Measurements from ENCODE around the gene PKD1L1.

PKD1L1 gene

GRCh38 chr7:47888371-47889265, 59.6 kb downstream of the PKD1L1 start:
- Histone ChIP-seq H3K36me3 (no peaks in the 10 kb centered on the region), H3K27me3 (no peaks in the 10 kb centered on the region), H3K4me3 (ENCODE audit: low read depth in 1 of 2, low read length in 1 of 2) (no peak overlapping the region), H3K9me3 (no peaks in the 10 kb centered on the region), H3K27ac (no peak overlapping the region), H3K4me1 (ENCODE audit: control insufficient read depth in 1 of 2, insufficient read depth in 1 of 2, low read depth in 1 of 2, low read length in 1 of 2) (no peaks in the 10 kb centered on the region)
- TF ChIP-seq, protein P1, sequence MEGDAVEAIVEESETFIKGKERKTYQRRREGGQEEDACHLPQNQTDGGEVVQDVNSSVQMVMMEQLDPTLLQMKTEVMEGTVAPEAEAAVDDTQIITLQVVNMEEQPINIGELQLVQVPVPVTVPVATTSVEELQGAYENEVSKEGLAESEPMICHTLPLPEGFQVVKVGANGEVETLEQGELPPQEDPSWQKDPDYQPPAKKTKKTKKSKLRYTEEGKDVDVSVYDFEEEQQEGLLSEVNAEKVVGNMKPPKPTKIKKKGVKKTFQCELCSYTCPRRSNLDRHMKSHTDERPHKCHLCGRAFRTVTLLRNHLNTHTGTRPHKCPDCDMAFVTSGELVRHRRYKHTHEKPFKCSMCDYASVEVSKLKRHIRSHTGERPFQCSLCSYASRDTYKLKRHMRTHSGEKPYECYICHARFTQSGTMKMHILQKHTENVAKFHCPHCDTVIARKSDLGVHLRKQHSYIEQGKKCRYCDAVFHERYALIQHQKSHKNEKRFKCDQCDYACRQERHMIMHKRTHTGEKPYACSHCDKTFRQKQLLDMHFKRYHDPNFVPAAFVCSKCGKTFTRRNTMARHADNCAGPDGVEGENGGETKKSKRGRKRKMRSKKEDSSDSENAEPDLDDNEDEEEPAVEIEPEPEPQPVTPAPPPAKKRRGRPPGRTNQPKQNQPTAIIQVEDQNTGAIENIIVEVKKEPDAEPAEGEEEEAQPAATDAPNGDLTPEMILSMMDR (IDR thresholded peaks at IDR 0.05): no peak

GRCh38 chr7:47887016-47887640, 61.1 kb downstream of the PKD1L1 start:
- H3K4me1 ChIP-seq (ENCODE audit: control insufficient read depth in 1 of 2, insufficient read depth in 1 of 2, low read depth in 1 of 2, low read length in 1 of 2): no peaks in the 10 kb centered on the region
- H3K9me3 ChIP-seq: no peaks in the 10 kb centered on the region
- H3K27ac ChIP-seq: no peak overlapping the region
- no peaks in the 10 kb centered on the region for H3K36me3 ChIP-seq
- no peaks in the 10 kb centered on the region for H3K27me3 ChIP-seq
- no peak overlapping the region for H3K4me3 ChIP-seq (ENCODE audit: low read depth in 1 of 2, low read length in 1 of 2)
- TF ChIP-seq, protein P1 (IDR thresholded peaks at IDR 0.05): no peak

DNA sequence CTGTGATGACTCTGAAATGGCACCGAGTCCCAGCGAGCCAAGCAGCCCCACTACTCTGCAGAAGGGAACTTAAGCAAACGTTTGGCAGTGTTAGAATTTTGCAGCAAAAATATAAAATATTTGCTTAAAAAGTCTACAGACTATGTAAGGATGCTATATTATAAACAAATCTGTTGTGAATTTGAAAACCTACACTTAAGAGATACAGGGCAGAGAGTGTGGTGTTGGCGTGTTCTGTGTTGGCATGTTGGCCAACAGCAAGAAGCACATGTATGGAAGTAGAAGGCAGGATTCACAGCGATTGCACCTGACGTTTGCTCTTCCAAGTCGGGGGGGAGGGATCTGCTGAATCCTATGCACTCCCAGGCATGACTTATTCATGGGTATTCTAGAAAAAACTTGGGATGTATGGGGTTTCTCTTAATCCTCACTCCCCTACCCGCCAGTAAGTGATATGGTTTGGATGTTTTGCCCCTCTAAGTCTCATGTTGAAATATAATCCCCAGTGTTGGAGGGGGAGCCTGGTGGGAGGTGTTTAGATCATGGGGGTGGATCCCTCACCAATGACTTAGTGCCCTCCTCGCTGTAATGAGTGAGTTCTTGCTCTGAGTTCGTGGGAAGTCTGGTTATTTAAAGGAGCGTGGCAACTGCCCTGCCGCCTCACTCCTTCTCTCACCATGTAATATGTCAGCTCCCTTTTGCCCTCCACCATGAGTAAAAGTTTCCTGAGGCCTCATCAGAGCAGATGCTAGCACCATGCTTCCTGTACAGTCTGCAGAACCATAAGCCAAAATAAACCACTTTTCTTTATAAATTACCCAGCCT, 62.1 kb downstream of the PKD1L1 start:
- Histone ChIP-seq H3K36me3 (no peaks in the 10 kb centered on the region), H3K27ac (no peak overlapping the region), H3K4me1 (ENCODE audit: control insufficient read depth in 1 of 2, insufficient read depth in 1 of 2, low read depth in 1 of 2, low read length in 1 of 2) (no peaks in the 10 kb centered on the region), H3K4me3 (ENCODE audit: low read depth in 1 of 2, low read length in 1 of 2) (no peak overlapping the region), H3K27me3 (no peaks in the 10 kb centered on the region), H3K9me3 (no peaks in the 10 kb centered on the region)
- TF ChIP-seq, protein P1 (IDR thresholded peaks at IDR 0.05): no peak

DNA sequence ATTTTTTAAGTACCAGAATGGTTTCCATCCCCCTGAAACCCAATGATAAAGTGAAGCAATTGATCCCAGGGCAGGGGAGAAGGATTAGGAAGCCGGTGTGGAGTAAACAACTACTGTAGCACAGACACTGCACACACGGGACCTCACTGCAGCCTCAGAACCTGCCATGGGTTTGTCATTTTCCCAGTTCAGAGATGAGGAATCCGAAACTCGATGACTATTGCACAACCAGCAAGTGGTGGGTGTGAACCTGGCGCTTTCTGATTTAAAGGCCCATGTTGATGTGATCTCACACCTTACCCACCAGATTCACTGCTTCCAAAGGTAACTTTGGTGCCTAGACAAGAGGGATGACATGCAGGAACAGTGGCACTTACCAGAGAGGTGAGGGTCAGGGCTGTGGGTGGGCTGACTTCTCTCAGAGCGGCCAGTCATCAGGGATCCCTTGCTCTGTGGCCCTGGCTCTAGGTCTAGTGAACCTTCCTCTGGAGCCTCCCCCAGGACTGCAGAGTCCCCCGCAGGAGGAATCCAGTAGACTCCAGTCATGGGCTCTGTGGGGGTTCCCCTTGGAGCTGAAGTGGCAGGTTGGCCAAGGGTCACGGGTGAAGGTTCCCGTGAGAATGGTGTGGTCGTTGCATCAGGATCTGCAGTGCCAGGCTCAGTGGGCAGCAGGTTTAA, 62.8 kb downstream of the PKD1L1 start:
- Histone ChIP-seq H3K9me3 (no peaks in the 10 kb centered on the region), H3K27me3 (no peaks in the 10 kb centered on the region), H3K27ac (no peak overlapping the region), H3K4me1 (ENCODE audit: control insufficient read depth in 1 of 2, insufficient read depth in 1 of 2, low read depth in 1 of 2, low read length in 1 of 2) (no peaks in the 10 kb centered on the region), H3K4me3 (ENCODE audit: low read depth in 1 of 2, low read length in 1 of 2) (no peak overlapping the region), H3K36me3 (no peaks in the 10 kb centered on the region)
- TF ChIP-seq, protein P1 (IDR thresholded peaks at IDR 0.05): no peak

DNA sequence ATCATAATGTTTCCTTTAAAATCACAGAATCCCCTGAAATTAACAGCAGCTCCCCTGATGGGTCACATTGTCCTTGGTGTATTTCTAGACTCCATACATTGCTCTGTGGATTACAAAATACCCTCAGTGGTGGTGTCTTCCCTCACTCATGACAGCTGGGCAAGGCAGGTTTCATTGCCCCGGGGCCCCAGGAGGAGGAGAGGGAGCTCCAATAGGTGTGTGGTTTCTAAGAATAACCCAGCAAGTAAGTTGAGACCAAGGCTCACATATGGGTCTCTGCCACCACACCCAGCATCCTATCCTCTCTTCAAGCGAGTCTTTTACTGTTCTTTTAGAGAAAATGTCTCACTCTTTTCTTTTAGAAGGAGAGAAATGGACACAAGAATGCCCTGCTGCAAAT, 63.6 kb downstream of the PKD1L1 start:
- Histone ChIP-seq H3K36me3 (no peaks in the 10 kb centered on the region), H3K4me3 (ENCODE audit: low read depth in 1 of 2, low read length in 1 of 2) (no peak overlapping the region), H3K27me3 (no peaks in the 10 kb centered on the region), H3K27ac (no peak overlapping the region), H3K9me3 (no peaks in the 10 kb centered on the region), H3K4me1 (ENCODE audit: control insufficient read depth in 1 of 2, insufficient read depth in 1 of 2, low read depth in 1 of 2, low read length in 1 of 2) (no peaks in the 10 kb centered on the region)
- TF ChIP-seq, protein P1 (IDR thresholded peaks at IDR 0.05): no peak

Data from neutrophil (primary cell).